HG03571 (cell line): Measurements from ENCODE around the gene KIF6.
"Not testable (repeated sequence)": the region's sequence is repeated elsewhere in the genome, so short reads cannot be mapped to it uniquely, and the experiment has no call there.

ENCODE experiments used
- ATAC-seq: cut with Tn5 transposase; IDR thresholded peaks from one replicate; pipeline ENCODE4 v1.9.1; 2021; ENCODE audit not compliant: unreplicated experiment

The KIF6 gene

DNA sequence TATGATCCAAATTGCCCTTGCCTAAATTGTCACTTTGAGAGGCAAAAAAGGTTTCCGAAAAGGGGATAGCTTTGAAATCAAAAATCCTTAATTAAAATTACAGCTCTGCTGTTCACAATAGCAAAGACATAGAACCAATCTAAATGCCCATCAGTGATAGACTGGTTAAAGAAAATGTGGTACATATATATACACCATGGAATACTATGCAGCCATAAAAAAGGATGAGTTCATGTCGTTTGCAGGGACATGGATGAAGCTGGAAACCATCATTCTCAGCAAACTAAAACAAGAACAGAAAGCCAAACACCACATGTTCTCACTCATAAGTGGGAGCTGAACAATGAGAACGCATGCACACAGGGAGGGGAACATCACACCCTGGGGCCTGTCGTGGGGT is 1.9 kb downstream of the KIF6 start:
- ATAC-seq = not testable (repeated sequence)

DNA sequence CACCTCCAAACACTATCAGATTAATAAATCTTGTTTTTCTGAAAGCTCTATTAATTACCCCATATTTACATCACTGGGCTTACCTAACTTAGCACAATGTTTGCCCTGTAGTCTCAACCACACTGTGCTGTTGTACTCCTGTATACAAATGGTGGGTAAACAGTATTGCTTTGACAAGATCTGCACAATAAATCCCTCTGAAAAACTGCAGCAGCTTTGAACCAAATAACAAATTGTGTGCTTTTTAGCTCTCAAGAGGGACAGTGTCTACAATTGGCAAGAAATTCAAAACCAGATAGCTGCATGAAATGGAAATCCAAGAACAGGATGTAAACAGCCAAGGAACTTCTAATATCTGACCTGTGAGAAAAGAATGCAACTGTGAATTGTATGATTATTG is 10.4 kb downstream of the KIF6 start:
- ATAC-seq = no peak

DNA sequence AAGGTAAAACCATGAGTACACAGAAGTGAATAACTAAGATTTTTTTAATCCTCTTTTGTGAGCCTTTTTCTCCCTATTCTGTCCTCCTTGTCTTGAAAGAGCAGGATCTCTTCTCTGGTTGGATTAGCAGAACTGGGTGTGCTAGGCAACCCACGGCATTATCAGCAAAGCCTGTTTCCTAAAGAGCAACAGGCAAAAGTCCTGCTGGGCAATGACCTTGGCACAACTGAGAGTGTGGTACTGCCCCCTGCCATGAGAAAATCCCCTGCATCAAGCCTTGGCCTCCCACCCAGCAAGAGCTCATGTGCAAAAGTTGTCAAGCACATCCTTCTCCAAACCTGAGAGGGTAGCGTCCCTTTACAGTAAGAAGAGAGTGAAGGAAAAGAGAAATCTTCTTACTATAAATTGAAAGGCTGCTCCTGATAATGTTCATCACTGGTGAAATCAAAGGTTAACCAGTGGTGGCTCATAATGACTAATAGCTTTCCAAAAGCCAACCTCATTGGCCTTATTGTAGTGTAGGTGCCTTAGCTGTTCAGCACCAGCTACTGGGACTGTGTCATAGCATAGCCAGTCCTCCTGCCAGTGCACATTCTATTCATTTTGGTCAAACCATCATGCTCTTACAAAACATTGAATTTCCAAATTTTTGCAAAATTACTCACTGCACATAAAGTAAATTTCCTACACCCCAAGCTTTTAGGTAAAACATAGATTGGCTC is 17.1 kb downstream of the KIF6 start:
- no peak for ATAC-seq

DNA sequence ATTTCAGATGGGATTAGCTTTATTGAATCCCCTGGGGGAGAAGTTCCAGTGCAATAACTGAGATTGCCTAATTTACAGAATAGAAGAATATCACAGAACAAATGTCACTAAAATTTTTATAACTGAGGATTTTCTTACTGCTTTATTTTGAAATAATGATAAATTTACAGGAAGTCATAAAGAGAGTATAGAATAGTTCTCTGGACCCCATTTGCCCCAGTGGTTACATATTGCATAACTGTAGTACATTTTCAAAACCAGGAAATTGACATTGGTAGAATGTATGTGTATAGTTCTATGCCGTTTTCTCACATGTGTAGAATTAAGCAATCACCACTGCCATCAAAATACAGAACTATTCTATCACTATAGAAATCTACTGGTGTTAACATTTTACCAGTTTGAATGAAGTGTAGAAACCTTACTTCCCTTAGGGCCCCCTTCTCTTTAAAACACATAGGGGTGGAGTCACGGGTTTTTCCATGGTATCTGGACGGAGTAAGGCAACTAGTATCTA is 18.3 kb downstream of the KIF6 start:
- ATAC-seq = no peak

DNA sequence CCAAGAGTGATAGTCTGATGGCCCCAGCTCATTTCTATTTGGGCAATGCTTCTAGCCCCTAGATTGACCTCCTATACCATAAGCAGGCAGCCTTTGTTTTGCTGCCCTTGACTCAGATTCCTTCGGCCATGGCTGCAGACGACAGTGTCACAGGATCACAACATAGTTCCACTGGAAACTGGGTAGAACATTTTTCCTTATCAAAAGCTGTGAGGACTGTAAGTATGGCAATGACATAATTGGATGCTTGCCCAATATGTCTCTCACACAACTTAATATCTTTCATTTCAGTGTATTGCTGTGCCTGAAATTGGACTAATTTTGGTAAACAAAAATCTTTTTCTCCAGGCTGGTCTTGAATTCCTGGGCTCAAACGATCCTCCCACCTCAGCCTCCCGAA is 22.9 kb downstream of the KIF6 start:
- ATAC-seq = no peak

DNA sequence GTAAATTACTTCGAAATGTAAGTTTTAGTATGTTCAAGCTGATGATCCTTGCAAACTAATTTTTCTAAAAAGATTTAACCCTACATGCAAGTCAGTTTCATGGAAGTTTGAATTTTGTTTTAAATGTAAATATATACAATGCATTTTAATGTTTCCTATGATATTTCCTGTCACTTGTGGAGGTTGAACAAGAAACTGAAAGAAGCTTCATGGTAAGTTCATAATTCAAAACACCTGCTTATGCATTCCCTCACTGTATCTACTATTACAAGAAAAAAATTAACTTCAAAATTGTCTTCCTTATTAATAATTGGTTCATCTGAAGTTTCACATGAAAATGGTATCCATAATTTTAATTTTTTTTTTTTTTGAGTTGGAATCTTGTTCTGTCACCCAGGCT is 24.8 kb downstream of the KIF6 start:
- ATAC-seq = no peak

DNA sequence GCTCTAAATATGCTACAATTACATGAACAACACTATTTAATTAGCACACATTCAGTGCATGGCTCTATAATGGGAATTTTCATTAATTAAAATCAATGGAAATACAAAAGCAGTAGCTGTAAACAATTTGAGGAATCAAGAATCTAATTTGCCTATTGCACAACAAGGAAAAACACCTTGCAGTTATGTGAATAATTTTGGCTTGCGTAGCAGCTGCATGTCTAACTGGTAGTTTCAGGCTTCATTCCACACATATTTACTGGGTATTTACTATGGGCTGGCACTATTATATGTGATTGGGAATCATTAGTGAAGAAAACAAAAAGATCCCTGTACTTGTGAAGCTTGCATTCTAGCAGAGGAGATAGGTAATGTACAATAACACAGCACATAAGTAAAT is 26.4 kb downstream of the KIF6 start:
- ATAC-seq = no peak

DNA sequence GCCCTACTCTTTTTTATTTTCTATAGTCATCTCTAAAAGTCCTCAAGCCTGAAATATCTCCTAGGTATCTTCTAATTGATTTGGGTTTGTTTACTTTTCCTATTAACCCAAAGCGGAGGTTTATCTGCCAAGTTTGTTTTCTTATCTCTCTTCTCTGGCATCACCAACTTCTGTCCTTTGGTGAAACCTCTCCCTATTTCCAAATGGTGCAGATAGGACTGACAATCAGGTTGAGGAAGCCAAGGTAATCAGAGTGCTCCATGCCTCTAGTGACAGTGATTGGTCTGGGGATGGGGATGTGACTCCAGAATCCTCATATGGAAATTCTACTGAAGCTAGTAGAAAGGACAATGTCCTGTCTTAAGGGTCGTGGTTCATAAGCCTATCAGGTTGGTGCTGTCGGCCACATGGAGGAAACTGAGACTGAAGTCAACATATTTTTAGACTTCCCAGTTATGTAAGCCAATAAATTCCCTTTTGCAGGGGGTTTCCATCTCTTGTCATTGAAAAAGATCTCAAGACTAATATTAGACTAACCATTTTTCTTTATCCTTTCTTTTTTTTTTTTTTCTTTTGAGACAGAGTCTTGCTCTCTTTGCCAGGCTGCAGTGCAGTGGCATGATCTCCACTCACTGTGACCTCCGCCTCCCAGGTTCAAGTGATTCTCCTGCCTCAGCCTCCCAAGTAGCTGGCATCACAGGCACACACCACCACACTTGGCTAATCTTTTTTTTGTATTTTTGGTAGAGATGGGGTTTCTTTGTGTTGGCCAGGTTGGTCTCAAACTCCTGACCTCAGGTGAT is 28.0 kb downstream of the KIF6 start:
- ATAC-seq = no peak

DNA sequence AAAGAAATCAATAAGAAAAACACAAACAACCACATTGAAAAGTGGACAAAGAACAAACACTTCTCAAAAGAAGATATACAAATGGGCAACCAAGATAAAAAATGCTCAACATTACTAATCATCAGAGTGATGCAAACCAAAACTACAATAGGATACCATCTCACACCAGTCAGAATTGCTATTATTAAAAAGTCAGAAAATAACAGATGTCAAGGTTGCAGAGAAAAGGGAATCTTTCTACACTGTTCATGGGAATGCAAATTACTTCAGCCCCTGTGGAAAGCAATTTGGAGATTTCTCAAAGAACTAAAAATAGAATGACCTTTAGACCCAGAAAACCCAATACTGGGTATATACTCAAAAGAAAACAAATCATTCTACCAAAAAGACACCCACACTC is 29.8 kb downstream of the KIF6 start:
- ATAC-seq = no peak

DNA sequence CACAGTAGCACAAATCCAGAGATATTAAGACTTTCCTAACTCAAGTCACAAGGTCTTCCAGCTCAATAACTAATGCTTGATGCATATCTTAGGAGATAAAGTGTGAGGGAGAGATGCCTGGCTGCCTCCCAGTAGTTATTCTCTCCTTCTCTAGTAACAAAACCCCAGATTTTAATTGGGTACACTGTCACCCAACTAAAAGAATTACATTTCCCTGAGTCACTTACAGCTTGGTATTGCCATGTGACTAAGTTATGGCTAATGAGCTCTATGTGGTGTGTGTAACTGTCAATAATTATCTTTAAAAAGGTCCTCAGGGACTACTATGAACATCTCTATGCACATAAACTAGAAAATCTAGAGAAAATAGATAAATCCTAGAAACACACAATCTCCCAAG is 32.0 kb downstream of the KIF6 start:
- no peak for ATAC-seq

DNA sequence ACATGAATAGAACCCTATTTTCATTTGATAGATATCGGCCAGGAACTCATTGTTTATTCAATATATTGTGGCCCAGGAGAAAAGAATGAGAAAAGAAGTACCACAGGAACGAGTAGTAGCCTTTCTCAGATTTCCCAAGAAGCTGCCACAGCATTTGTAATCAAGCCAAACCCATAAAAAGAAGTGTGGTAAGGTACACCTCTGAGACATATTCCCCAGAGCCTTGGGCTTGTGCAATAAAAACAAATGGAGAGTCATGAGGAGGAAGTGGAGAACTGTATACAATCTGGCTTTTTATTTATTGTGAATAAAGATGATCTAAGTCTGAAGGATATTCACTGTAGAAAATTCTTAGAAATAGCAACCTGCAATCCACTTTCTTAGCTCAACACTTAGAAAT is 36.7 kb downstream of the KIF6 start:
- no peak for ATAC-seq

DNA sequence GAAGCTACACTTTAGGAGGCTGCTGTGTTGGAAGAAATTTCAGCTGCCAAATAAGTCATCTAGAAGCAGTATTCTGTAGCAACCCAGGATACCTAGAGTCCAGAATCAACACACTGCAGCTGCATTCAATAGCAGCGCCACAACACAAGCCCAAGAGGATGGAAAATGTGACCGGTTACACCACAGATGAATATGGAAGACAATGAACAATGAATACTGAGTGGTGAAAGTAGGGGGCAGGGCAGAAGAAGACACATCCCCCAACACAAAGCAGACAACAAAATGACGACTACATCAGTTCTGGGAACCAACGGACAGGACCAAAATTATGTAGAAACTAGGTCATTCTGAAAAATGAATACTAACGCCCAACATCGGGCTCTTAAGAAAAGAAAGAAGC is 38.2 kb downstream of the KIF6 start:
- ATAC-seq = no peak

DNA sequence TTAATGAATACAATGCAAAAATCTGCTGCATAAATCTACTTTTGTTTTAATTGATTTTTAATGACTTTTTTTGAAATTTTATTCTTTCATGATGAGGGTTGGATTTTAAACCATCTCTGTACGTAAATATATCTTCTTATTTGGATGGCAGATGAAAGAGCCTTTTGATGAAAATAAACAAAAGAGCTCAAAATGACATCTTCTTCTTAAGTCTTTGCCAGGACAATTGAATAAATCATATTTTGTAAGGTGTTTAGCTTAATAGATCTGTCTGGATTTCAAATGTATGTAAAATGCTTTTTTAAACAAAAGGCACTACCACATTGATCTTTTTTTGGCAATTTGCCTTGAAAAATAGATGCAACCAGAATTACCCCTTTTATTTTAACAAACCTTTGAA is 39.3 kb downstream of the KIF6 start:
- ATAC-seq = no peak

DNA sequence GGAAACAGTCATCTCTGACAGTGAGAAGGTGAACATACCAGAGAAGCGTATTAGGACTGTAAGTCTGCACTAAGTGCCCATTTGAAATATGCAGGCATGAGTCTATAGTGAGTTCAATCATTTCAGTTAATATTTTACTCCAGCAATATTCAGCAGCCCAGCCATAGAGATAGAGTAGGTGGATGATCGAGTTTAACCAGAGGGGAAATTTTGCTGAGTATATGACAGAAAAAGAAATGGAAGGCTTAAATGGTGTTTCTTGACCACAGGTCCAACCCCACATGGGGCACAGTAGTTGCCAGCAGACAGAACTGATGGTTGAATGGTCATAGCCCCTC is 39.8 kb downstream of the KIF6 start:
- ATAC-seq = no peak

DNA sequence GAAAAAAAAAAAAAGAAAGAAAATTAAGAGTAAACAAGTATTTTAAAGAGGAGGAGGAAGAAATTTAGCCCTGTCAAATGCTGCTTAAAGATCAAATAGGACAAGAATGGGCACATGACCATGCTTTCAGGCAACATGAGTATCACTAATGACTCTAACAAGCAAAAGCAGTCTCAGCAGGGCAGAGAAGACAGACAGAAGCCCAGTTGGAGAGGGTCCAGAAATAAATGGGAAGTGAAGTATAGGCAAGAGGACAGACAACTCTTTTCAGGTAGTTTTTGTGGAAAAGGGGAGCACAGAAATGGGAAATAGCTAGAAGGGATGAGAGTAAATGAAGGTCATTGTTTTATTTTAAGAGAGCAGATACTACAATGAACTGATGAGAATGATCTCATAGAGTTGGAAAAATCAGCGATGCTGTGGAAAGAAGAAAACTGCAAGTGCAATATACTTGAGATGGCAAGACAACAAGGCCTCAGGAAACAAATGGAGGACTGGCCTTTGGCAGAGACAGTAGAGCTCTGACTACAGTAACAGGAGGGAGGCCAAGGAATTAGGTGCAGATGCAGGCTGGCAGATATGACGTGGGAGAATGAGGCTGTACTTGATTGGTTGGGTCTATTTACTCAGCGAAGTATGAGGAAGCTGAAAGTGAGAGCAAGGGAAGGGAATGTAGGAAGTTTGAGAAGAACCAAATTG is 40.3 kb downstream of the KIF6 start:
- no peak for ATAC-seq

DNA sequence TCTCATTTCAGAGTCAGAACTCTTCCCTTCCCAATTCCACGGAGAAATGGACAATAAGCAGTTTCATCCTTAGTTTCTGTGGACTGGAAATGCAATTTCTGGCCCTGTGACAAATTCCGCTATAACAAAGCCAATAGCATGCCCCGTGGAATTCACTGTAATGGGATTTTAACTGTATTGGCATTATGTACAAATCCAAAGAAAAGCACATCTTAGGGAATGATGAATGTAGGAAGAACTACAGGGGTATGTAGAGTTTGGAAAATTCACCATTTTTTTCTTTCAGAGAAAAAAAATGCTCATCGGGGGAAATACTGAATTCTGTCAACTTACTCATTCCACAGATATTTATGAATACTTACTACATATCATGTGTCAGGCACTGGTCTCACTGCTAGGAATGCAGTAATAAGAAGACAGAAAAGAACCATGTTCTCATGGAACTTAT is 43.5 kb downstream of the KIF6 start:
- ATAC-seq = no peak

DNA sequence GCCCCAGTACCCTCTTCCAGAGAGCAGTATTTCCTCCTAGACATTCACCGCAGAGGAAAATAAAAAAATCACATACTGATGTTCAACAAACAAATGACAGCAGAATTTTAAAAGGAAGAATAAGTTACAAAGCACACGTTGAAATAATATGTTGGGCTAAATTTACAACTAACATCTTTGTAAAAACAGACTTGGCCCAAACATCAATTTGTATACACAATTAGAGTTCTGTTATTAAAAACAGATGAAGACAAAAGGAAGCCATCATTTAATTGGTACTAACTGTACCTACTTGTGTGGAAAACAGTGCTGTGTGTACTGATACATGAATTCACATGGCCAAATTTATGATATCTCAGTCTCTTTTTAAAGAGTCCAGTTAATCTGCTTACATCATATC is 46.3 kb downstream of the KIF6 start:
- ATAC-seq = no peak

DNA sequence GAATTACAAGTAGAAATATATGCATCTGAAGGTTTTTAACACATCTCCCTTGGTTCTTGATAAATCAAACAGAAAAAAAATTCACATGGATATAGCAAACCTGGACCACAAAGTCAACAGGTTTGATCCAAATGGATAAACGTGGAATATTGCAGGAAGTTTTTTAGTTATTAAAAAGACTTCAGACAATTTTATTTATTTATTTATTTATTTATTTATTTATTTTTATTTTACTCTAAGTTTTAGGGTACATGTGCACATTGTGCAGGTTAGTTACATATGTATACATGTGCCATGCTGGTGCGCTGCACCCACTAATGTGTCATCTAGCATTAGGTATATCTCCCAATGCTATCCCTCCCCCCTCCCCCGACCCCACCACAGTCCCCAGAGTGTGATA is 47.9 kb downstream of the KIF6 start:
- ATAC-seq = not testable (repeated sequence)

DNA sequence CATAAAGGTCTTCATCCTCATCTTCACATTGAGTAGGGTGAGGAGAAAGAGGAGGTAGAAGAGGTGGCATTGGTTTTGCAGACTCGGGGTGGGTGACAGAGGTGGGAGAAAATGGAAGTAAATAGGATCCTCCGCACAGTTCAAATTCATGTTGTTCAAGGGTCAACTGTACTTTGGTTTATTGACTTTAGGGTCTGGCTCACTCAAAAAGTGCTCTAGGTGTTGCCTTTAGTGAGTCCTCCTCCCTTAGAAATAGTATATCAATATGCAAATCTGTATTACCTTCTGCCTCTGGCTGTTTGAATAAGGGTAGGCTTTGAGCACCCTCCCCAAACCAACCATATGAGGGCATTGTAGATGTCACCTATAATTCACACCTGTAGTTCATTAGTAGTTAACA is 54.7 kb downstream of the KIF6 start:
- ATAC-seq = no peak

DNA sequence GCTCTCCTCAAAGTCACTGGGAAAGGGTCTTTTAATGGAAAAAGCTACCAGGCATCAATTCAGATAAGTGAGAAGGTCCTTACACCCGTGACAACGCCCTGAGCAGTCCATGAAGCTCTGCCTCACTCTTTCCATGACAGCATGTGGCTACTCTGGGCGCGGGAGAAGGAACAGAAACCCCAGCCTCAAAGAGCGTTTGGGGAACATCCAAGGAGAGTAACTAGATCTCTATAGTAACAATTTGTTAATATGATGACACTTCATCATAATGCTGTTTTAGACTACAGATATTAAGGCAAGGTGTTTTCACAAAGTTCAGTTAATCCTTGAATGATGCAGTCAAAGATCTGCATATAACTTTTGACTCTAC is 55.2 kb downstream of the KIF6 start:
- ATAC-seq = no peak

DNA sequence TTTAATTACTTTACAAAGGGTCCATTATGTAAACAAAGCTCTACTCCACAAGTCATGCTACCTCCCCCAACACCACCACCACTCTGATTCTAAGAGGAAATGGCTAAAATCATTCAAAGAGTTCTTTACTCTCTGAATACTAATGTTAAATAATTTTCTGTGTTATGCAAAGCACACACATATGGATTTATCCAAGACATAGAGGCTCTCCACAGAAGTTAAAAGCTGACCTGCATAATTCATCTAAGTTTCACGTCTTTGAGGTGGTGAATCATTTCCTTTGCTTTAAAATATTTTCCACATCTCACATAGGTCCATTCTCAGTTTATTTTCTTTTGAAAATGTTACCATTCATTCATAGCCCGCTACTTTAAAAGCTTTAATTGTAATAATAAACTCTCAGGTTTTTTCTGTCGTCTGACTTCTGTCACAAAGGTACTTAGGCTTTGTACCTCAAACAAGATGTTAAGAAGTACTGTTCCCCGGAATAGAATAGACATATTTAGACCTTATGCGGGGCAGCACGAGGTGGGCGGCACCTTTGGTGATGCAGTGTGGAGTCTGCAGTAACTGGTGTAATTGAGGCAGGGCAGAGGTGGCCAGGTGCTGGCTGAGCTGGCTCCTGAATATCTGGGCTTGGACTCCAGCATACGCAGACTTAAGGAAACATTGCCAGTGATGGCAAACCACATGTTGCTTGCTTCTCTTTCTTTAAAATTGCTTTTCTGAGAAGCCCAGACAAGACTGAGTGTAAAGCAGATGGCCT is 55.8 kb downstream of the KIF6 start:
- no peak for ATAC-seq
